Measurements from ENCODE around the gene SEMA5A.

- TF ChIP-seq CTCF (IDR thresholded peaks at IDR 0.05) (no peak), TCF7L2 (IDR thresholded peaks at IDR 0.05; ENCODE audit: low read depth, low read length) (no peak), POLR2AphosphoS5 (IDR thresholded peaks at IDR 0.05; ENCODE audit: low read depth, low read length) (no peak), REST (IDR thresholded peaks at IDR 0.05; ENCODE audit: insufficient read depth in 1 of 2, low read depth in 2 of 2, low read length in 1 of 2) (no peak), SIN3A (IDR thresholded peaks at IDR 0.05; ENCODE audit: borderline replicate concordance, insufficient read depth, low read depth, low read length) (no peak)
Observed at GRCh38 chr5:9516591-9516990, 29.3 kb downstream of the SEMA5A start.
